ENCODE data around the gene ARHGAP24.
"Not testable (repeated sequence)": the region's sequence is repeated elsewhere in the genome, so short reads cannot be mapped to it uniquely, and the experiment has no call there.

ARHGAP24 gene

GRCh38 chr4:85656759-85657505 lies 182.0 kb downstream of the ARHGAP24 start:
- ChIA-PET CTCF (no interaction called here), POLR2A (no interaction called here)
- TF ChIP-seq L3MBTL2 (conservative IDR thresholded peaks at IDR 0.05) (no peak), PKNOX1 (IDR thresholded peaks at IDR 0.05) (no peak), LEF1 (IDR thresholded peaks at IDR 0.05; ENCODE audit: borderline replicate concordance) (no peak), CTBP1 (IDR thresholded peaks at IDR 0.05; ENCODE audit: borderline replicate concordance) (no peak), BHLHE40 (IDR thresholded peaks at IDR 0.05; ENCODE audit: borderline replicate concordance) (no peak), SUZ12 (IDR thresholded peaks at IDR 0.05) (no peak), FOXM1 (IDR thresholded peaks at IDR 0.05; ENCODE audit: borderline replicate concordance) (no peak), ZNF384 (IDR thresholded peaks at IDR 0.05) (no peak), SP1 (IDR thresholded peaks at IDR 0.05) (no peak), HDGF (IDR thresholded peaks at IDR 0.05; ENCODE audit: borderline replicate concordance) (no peak), ELF4 (IDR thresholded peaks at IDR 0.05) (no peak), FOXK2 (IDR thresholded peaks at IDR 0.05) (no peak)
- no peak for DNase-seq (ENCODE audit: extremely low spot score)

- POLR2A ChIA-PET = no interaction called here
- TF ChIP-seq FOXA1 (IDR thresholded peaks at IDR 0.05) (no peak), LEF1 (IDR thresholded peaks at IDR 0.05; ENCODE audit: borderline replicate concordance) (no peak), TARDBP (IDR thresholded peaks at IDR 0.05) (no peak)
- no peak for DNase-seq (ENCODE audit: extremely low spot score)
- CTCF ChIA-PET = no interaction called here
Observed at GRCh38 chr4:85658766-85659439, 184.0 kb downstream of the ARHGAP24 start.

GRCh38 chr4:85659610-85660218 lies 184.8 kb downstream of the ARHGAP24 start:
- ChIA-PET CTCF (no interaction called here), POLR2A (no interaction called here)
- no peak for TF ChIP-seq ELF4 (IDR thresholded peaks at IDR 0.05)
- no peak for TF ChIP-seq BHLHE40 (IDR thresholded peaks at IDR 0.05; ENCODE audit: borderline replicate concordance)
- TF ChIP-seq ARNT (IDR thresholded peaks at IDR 0.05) = no peak
- no peak for TF ChIP-seq FOXK2 (IDR thresholded peaks at IDR 0.05)
- TF ChIP-seq SUZ12 (IDR thresholded peaks at IDR 0.05) = no peak
- no peak for TF ChIP-seq SP1 (IDR thresholded peaks at IDR 0.05)
- DNase-seq (ENCODE audit: extremely low spot score) = no peak

GRCh38 chr4:85666625-85667024 lies 191.7 kb downstream of the ARHGAP24 start:
- CTCF ChIA-PET; DNase-seq (ENCODE audit: extremely low spot score); POLR2A ChIA-PET: not testable (repeated sequence)

- TF ChIP-seq LEF1 (IDR thresholded peaks at IDR 0.05; ENCODE audit: borderline replicate concordance) = no peak
- no peak for TF ChIP-seq TARDBP (IDR thresholded peaks at IDR 0.05)
- POLR2A ChIA-PET = no interaction called here
- no peak for DNase-seq (ENCODE audit: extremely low spot score)
- CTCF ChIA-PET = no interaction called here
Observed at GRCh38 chr4:85669204-85669603, 194.3 kb downstream of the ARHGAP24 start.

- ChIA-PET POLR2A (no interaction called here), CTCF (no interaction called here)
- no peak for DNase-seq (ENCODE audit: extremely low spot score)
- no peak for TF ChIP-seq ELF4 (IDR thresholded peaks at IDR 0.05)
- no peak for TF ChIP-seq CTBP1 (IDR thresholded peaks at IDR 0.05; ENCODE audit: borderline replicate concordance)
- no peak for TF ChIP-seq LEF1 (IDR thresholded peaks at IDR 0.05; ENCODE audit: borderline replicate concordance)
- no peak for TF ChIP-seq TARDBP (IDR thresholded peaks at IDR 0.05)
- no peak for TF ChIP-seq FOXK2 (IDR thresholded peaks at IDR 0.05)
- no peak for TF ChIP-seq ARNT (IDR thresholded peaks at IDR 0.05)
- no peak for TF ChIP-seq ZNF384 (IDR thresholded peaks at IDR 0.05)
Observed at GRCh38 chr4:85669992-85670548, 195.1 kb downstream of the ARHGAP24 start.

GRCh38 chr4:85671120-85671519 lies 196.2 kb downstream of the ARHGAP24 start:
- CTCF ChIA-PET = no interaction called here
- POLR2A ChIA-PET = no interaction called here
- no peak for DNase-seq (ENCODE audit: extremely low spot score)
- TF ChIP-seq CTBP1 (IDR thresholded peaks at IDR 0.05; ENCODE audit: borderline replicate concordance) (no peak), ZNF384 (IDR thresholded peaks at IDR 0.05) (no peak), FOXA1 (IDR thresholded peaks at IDR 0.05) (no peak), NFRKB (IDR thresholded peaks at IDR 0.05) (no peak), ARNT (IDR thresholded peaks at IDR 0.05) (no peak), TARDBP (IDR thresholded peaks at IDR 0.05) (no peak), L3MBTL2 (conservative IDR thresholded peaks at IDR 0.05) (no peak), PKNOX1 (IDR thresholded peaks at IDR 0.05) (no peak), BHLHE40 (IDR thresholded peaks at IDR 0.05; ENCODE audit: borderline replicate concordance) (no peak), LEF1 (IDR thresholded peaks at IDR 0.05; ENCODE audit: borderline replicate concordance) (no peak)
